Gastroesophageal sphincter (tissue), 4 donors: ENCODE measurements around the gene TSSK2. TPM values are rescaled to one million over a fixed set of nuclear protein-coding genes. Genes with fewer than 3 reads are reported as not detected.
A peak's percentile ranks its signal among the peaks of the same experiment; 100 is the strongest.

Experiments
- ATAC-seq: fragments of 150-250 bp; one replicate; pipeline ENCODE4 v1.9.1; 2016; ENCODE audit warnings: mild to moderate bottlenecking, moderate library complexity
- H3K27ac ChIP-seq, 4 donors: fragments of 200-600 bp; sonication (generic) in 3 of 4; 1 replicate in 3 of 4; 2 replicates in 1 of 4; pipeline ENCODE4 v1.5.1; 2016 to 2019
- H3K27me3 ChIP-seq: fragments of 200-600 bp; sonication (generic); one replicate; pipeline ENCODE4 v1.5.1; 2019
- H3K36me3 ChIP-seq, 2 donors: fragments of 200-600 bp; sonication (generic); one replicate each; pipeline ENCODE4 v1.5.1; 2019; ENCODE audit warnings: control low read depth in 1 of 2
- H3K4me1 ChIP-seq, 3 donors: fragments of 200-600 bp; sonication (generic); 1 replicate in 2 of 3; 2 replicates in 1 of 3; pipeline ENCODE4 v1.5.1; 2016 to 2019; ENCODE audit warnings: control low read depth in 2 of 3
- H3K4me3 ChIP-seq, 2 donors: fragments of 200-600 bp; sonication (generic); one replicate each; pipeline ENCODE4 v1.5.1; 2019; ENCODE audit warnings: mild to moderate bottlenecking in 1 of 2, moderate library complexity in 1 of 2
- H3K9me3 ChIP-seq, 3 donors: fragments of 200-600 bp; sonication (generic); one replicate each; pipeline ENCODE4 v1.5.1; 2017 to 2019; ENCODE audit warnings: control low read depth in 2 of 3
- EP300 ChIP-seq: sonication (generic); formaldehyde crosslinking; IDR thresholded peaks from one replicate; pipeline ENCODE4 v1.6.1; 2017; ENCODE audit warnings: antibody characterized with exemption, mild to moderate bottlenecking
- POLR2A ChIP-seq, 2 donors: fragments of 450-650 bp; IDR thresholded peaks; one replicate each; pipeline ENCODE4 v1.6.1; 2017; ENCODE audit warnings: antibody characterized with exemption in 2 of 2, mild to moderate bottlenecking in 2 of 2, moderate library complexity in 1 of 2
- POLR2AphosphoS5 ChIP-seq: sonication (generic); formaldehyde crosslinking; IDR thresholded peaks from one replicate; pipeline ENCODE4 v1.6.1; 2017; ENCODE audit warnings: antibody characterized with exemption
- WGBS, 2 donors: methylation state at CpG; one replicate each; pipeline ENCODE4 v1.1.5; 2018; ENCODE audit warnings: low coverage in 1 of 2; 5-methylcytosine and 5-hydroxymethylcytosine counted together
- total RNA-seq, 4 donors: library from RNA; depleted of rRNA; stranded (reverse); fragments of >200 nt; gene quantifications; one replicate each; pipeline ENCODE4 v1.1.0, GENCODE V29; 2016
- TF ChIP-seq, protein P1 (sequence below), 4 experiments: fragments of 200-600 bp in 2 of 4; fragments of 450-650 bp in 2 of 4; sonication (generic) in 1 of 4; IDR thresholded peaks; one replicate each; pipeline ENCODE4 v1.5.1; 2017 to 2019; ENCODE audit warnings: antibody characterized with exemption in 4 of 4, mild to moderate bottlenecking in 2 of 4, moderate library complexity in 2 of 4

The TSSK2 gene
- total RNA-seq, 4 donors from 2014 or later = 0.13 TPM; not detected in 3

- 40% methylated on average over 1 of the region's 14 CpGs; no CpG with 5 or more reads in 1 of the 2 donors for WGBS, 2 donors
- Histone ChIP-seq H3K4me1 (peaks cover 0 to 87% (median 53%) of the 10 kb centered on the region in 3 donors), H3K27ac (peak overlapping the region in 2 of 4 donors; percentile 30 to 35)
These were observed 43.3 kb downstream of the TSSK2 start for GRCh38 chr22:19174106-19175025.

GRCh38 chr22:19175026-19175601 lies 44.0 kb downstream of the TSSK2 start:
- no peaks in the 10 kb centered on the region for H3K9me3 ChIP-seq
- H3K36me3 ChIP-seq = peaks cover 0 to 10% of the 10 kb centered on the region in 2 donors
- no peak for ATAC-seq
- H3K27me3 ChIP-seq = no peaks in the 10 kb centered on the region
- TF ChIP-seq POLR2AphosphoS5 (no peak), POLR2A (IDR thresholded peaks at IDR 0.05) (no peak), EP300 (no peak)
- TF ChIP-seq, protein P1, sequence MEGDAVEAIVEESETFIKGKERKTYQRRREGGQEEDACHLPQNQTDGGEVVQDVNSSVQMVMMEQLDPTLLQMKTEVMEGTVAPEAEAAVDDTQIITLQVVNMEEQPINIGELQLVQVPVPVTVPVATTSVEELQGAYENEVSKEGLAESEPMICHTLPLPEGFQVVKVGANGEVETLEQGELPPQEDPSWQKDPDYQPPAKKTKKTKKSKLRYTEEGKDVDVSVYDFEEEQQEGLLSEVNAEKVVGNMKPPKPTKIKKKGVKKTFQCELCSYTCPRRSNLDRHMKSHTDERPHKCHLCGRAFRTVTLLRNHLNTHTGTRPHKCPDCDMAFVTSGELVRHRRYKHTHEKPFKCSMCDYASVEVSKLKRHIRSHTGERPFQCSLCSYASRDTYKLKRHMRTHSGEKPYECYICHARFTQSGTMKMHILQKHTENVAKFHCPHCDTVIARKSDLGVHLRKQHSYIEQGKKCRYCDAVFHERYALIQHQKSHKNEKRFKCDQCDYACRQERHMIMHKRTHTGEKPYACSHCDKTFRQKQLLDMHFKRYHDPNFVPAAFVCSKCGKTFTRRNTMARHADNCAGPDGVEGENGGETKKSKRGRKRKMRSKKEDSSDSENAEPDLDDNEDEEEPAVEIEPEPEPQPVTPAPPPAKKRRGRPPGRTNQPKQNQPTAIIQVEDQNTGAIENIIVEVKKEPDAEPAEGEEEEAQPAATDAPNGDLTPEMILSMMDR (IDR thresholded peaks at IDR 0.05) = no peak
- 60% methylated on average over 1 of the region's 7 CpGs; no CpG with 5 or more reads in 1 of the 2 donors for WGBS, 2 donors
- peaks cover 0 to 85% (median 46%) of the 10 kb centered on the region in 3 donors for H3K4me1 ChIP-seq
- H3K27ac ChIP-seq = peak overlapping the region in 2 of 4 donors; percentile 28 to 30
- H3K4me3 ChIP-seq = no peak overlapping the region

More at GRCh38 chr22:19174106-19175025, 43.3 kb downstream of the TSSK2 start:
- H3K4me3 ChIP-seq = no peak overlapping the region
- peaks cover 5% of the 10 kb centered on the region for H3K27me3 ChIP-seq
- H3K36me3 ChIP-seq = peaks cover 0 to 10% of the 10 kb centered on the region in 2 donors
- no peaks in the 10 kb centered on the region for H3K9me3 ChIP-seq
- ATAC-seq = no peak
- TF ChIP-seq POLR2A (IDR thresholded peaks at IDR 0.05) (no peak), POLR2AphosphoS5 (no peak), EP300 (no peak)
- TF ChIP-seq, protein P1 (IDR thresholded peaks at IDR 0.05) = no peak

- Histone ChIP-seq H3K4me3 (no peak overlapping the region), H3K36me3 (peaks cover 0 to 10% of the 10 kb centered on the region in 2 donors)
These were observed 44.6 kb downstream of the TSSK2 start for GRCh38 chr22:19175602-19176174.

GRCh38 chr22:19176175-19176643 lies 45.1 kb downstream of the TSSK2 start:
- peaks cover 0 to 74% (median 38%) of the 10 kb centered on the region in 3 donors for H3K4me1 ChIP-seq
- peak overlapping the region in 1 of 4 donors; percentile 1 for H3K27ac ChIP-seq
- WGBS, 2 donors = 40% methylated on average over 6 of the region's 12 CpGs; no CpG with 5 or more reads in 1 of the 2 donors

More at GRCh38 chr22:19175602-19176174, 44.6 kb downstream of the TSSK2 start:
- Histone ChIP-seq H3K27ac (peak overlapping the region in 2 of 4 donors; percentile 1 to 28), H3K4me1 (peaks cover 0 to 79% (median 40%) of the 10 kb centered on the region in 3 donors), H3K9me3 (no peaks in the 10 kb centered on the region), H3K27me3 (no peaks in the 10 kb centered on the region)
- ATAC-seq = no peak
- WGBS, 2 donors = no CpG with 5 or more reads among the region's 21 CpGs
- TF ChIP-seq EP300 (no peak), POLR2A (IDR thresholded peaks at IDR 0.05) (no peak), POLR2AphosphoS5 (no peak)
- TF ChIP-seq, protein P1 (IDR thresholded peaks at IDR 0.05) = no peak

More at GRCh38 chr22:19176175-19176643, 45.1 kb downstream of the TSSK2 start:
- peaks cover 0 to 10% of the 10 kb centered on the region in 2 donors for H3K36me3 ChIP-seq
- H3K9me3 ChIP-seq = no peaks in the 10 kb centered on the region
- H3K4me3 ChIP-seq = no peak overlapping the region
- no peaks in the 10 kb centered on the region for H3K27me3 ChIP-seq
- no peak for TF ChIP-seq EP300
- no peak for TF ChIP-seq POLR2AphosphoS5
- no peak for TF ChIP-seq POLR2A (IDR thresholded peaks at IDR 0.05)
- TF ChIP-seq, protein P1 (IDR thresholded peaks at IDR 0.05) = no peak
- no peak for ATAC-seq
